GM20431 (cell line): Measurements from ENCODE around the gene SDF2L1.
"Not testable (repeated sequence)": the region's sequence is repeated elsewhere in the genome, so short reads cannot be mapped to it uniquely, and the experiment has no call there.

ENCODE experiments used
- in situ Hi-C: fragments of 300-500 bp; cut with MseI, MboI; formaldehyde crosslinking; loops from one replicate; pipeline ENCODE4 v1.15.0; 2020; ENCODE audit warnings: low sequenced_read_pairs; ENCODE audit not compliant: unreplicated experiment

Gene SDF2L1

GRCh38 chr22:21659864-21660525 lies 17.9 kb downstream of the SDF2L1 start:
- in situ Hi-C loops, result no loop called here

GRCh38 chr22:21660904-21661303 lies 18.8 kb downstream of the SDF2L1 start:
- in situ Hi-C loops, result no loop called here

- in situ Hi-C loops, result no loop called here
Measured at GRCh38 chr22:21661991-21662390, 19.9 kb downstream of the SDF2L1 start.

GRCh38 chr22:21663738-21664137 lies 21.6 kb downstream of the SDF2L1 start:
- in situ Hi-C loops, result no loop called here

- in situ Hi-C loops, result no loop called here
Measured at GRCh38 chr22:21665047-21665851, 23.1 kb downstream of the SDF2L1 start.

- in situ Hi-C loops, result no loop called here
Measured at GRCh38 chr22:21666786-21667185, 24.7 kb downstream of the SDF2L1 start.

- in situ Hi-C loops, result no loop called here
Measured at GRCh38 chr22:21669026-21669425, 26.9 kb downstream of the SDF2L1 start.

GRCh38 chr22:21672107-21672629 lies 30.1 kb downstream of the SDF2L1 start:
- in situ Hi-C loops, result no loop called here

GRCh38 chr22:21673534-21674321 lies 31.6 kb downstream of the SDF2L1 start:
- in situ Hi-C loops, result no loop called here

GRCh38 chr22:21674638-21675245 lies 32.6 kb downstream of the SDF2L1 start:
- in situ Hi-C loops, result no loop called here

- in situ Hi-C loops, result no loop called here
Measured at GRCh38 chr22:21677606-21678443, 35.7 kb downstream of the SDF2L1 start.

- in situ Hi-C loops, result not testable (repeated sequence)
Measured at GRCh38 chr22:21678842-21679241, 36.7 kb downstream of the SDF2L1 start.

- in situ Hi-C loops, result no loop called here
Measured at GRCh38 chr22:21679383-21679782, 37.3 kb downstream of the SDF2L1 start.

- in situ Hi-C loops, result no loop called here
Measured at GRCh38 chr22:21680830-21681565, 38.9 kb downstream of the SDF2L1 start.

- in situ Hi-C loops, result no loop called here
Measured at GRCh38 chr22:21681566-21682370, 39.7 kb downstream of the SDF2L1 start.

- in situ Hi-C loops, result no loop called here
Measured at GRCh38 chr22:21682385-21683175, 40.5 kb downstream of the SDF2L1 start.

GRCh38 chr22:21683401-21683811 lies 41.3 kb downstream of the SDF2L1 start:
- in situ Hi-C loops, result no loop called here
